Activated T-cell treated with anti-CD3 and anti-CD28 coated beads, Interleukin-2, amount 50 U/mL, for 72 hours (primary cell): Measurements from ENCODE around the gene SMYD3. TPM values are rescaled to one million over a fixed set of nuclear protein-coding genes. Genes with fewer than 3 reads are reported as not detected.

Experiments
- ATAC-seq, 2 donors: fragments of 150-1000 bp; cut with Tn5 transposase; replicated peaks in 1 of 2; 2 replicates each; pipeline ENCODE4 v1.10.0; 2021; ENCODE audit warnings: moderate library complexity in 2 of 2, mild to moderate bottlenecking in 1 of 2
- DNase-seq, 2 donors: peaks; one replicate each; pipeline ENCODE4 v3.0.0; 2021 to 2022; ENCODE audit warnings: mixed read lengths in 1 of 2
- H3K27ac Mint-ChIP-seq: one replicate; pipeline ENCODE4 v1.8.0; 2022; ENCODE audit warnings: mild to moderate bottlenecking, moderate library complexity, mixed read lengths
- H3K27me3 Mint-ChIP-seq: one replicate; pipeline ENCODE4 v1.8.0; 2022; ENCODE audit warnings: low read depth, mixed read lengths
- H3K36me3 Mint-ChIP-seq, 2 donors: one replicate each; pipeline ENCODE4 v1.8.0; 2022; ENCODE audit warnings: mixed read lengths in 2 of 2, mild to moderate bottlenecking in 1 of 2; ENCODE audit not compliant: insufficient read depth in 2 of 2
- H3K4me1 Mint-ChIP-seq: one replicate; pipeline ENCODE4 v1.8.0; 2022; ENCODE audit warnings: low read depth, mixed read lengths
- H3K4me3 Mint-ChIP-seq, 2 donors: one replicate each; pipeline ENCODE4 v1.8.0; 2022; ENCODE audit warnings: mild to moderate bottlenecking in 2 of 2, mixed read lengths in 2 of 2, moderate library complexity in 2 of 2
- H3K9me3 Mint-ChIP-seq, 2 donors: one replicate each; pipeline ENCODE4 v1.8.0; 2022; ENCODE audit warnings: mixed read lengths in 2 of 2
- total RNA-seq, 2 donors: library from RNA; stranded (reverse); gene quantifications; one replicate each; pipeline ENCODE4 v1.2.3, GENCODE V29; 2022

Gene SMYD3
- total RNA-seq, 2 donors from 2014 or later, result 19.1 to 21.0 TPM

DNA sequence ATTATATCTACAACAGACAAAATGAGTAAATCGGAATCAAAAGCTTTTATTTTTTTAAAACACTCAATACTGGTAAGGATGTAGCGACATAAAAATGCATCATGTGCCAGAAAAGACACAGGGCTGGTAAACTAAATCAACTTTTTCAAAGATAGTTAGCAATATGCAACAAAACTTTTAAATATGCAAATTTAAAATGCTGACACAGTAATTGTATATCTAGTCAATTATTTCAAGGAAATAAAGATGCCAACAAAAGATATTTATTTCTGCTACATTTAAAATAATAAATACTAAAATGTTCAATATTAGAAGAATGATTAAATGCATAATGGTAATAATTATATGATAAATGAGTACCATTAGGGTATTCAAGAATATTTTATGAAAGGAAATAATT is 295.1 kb downstream of the SMYD3 start:
- no peaks in the 10 kb centered on the region for H3K4me1 Mint-ChIP-seq
- peaks cover 0 to 2% of the 10 kb centered on the region in 2 donors for H3K36me3 Mint-ChIP-seq
- no peak overlapping the region for H3K4me3 Mint-ChIP-seq
- H3K27me3 Mint-ChIP-seq, result no peaks in the 10 kb centered on the region
- no peaks in the 10 kb centered on the region for H3K9me3 Mint-ChIP-seq
- DNase-seq, result no peak
- no peak overlapping the region for H3K27ac Mint-ChIP-seq
- no peak for ATAC-seq

DNA sequence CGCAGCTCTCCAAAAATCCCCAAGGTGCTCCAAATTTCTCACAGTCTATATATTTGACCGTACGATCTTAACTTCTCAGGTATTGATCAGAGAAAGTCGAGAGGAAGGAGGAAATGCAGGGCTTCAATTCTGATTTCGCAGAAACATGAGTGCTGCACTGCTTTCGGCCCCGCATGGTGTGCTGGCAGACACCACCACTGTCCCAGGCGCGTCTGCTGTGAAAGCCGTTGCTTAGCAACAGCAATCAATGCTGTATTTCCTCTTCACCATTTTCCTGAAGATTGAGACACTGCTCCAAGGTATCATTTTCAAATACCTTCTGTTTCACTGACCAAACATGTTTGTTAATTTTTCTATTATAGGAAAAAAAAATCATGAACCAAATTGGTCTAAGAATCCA is 296.3 kb downstream of the SMYD3 start:
- no peak overlapping the region for H3K27ac Mint-ChIP-seq
- H3K36me3 Mint-ChIP-seq, result peaks cover 0 to 2% of the 10 kb centered on the region in 2 donors
- DNase-seq (no peak), ATAC-seq (no peak)
- H3K4me3 Mint-ChIP-seq, result no peak overlapping the region
- no peaks in the 10 kb centered on the region for H3K4me1 Mint-ChIP-seq
- H3K9me3 Mint-ChIP-seq, result no peaks in the 10 kb centered on the region
- H3K27me3 Mint-ChIP-seq, result no peaks in the 10 kb centered on the region

DNA sequence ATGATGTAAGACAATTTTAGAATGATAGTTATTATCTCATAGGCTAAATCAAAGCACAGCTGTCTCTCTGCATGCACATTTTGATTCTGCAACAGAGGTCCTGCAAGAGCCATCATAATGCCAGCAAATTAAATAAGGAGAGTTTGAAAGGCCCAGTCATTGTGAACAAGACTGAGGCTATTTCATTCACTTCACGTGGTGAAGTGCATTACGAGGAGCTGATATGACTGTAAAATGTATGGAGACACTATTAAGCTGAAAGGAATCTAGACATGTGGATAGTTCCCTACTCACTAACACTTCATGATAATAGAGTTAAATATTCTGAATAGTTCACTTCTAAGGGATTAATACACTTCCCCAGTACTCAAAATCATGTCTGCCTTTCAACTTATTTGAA is 299.0 kb downstream of the SMYD3 start:
- DNase-seq, result no peak
- ATAC-seq, result no peak
- no peak overlapping the region for H3K4me3 Mint-ChIP-seq
- no peaks in the 10 kb centered on the region for H3K36me3 Mint-ChIP-seq
- no peak overlapping the region for H3K27ac Mint-ChIP-seq
- no peaks in the 10 kb centered on the region for H3K27me3 Mint-ChIP-seq
- no peaks in the 10 kb centered on the region for H3K9me3 Mint-ChIP-seq
- H3K4me1 Mint-ChIP-seq, result no peaks in the 10 kb centered on the region

DNA sequence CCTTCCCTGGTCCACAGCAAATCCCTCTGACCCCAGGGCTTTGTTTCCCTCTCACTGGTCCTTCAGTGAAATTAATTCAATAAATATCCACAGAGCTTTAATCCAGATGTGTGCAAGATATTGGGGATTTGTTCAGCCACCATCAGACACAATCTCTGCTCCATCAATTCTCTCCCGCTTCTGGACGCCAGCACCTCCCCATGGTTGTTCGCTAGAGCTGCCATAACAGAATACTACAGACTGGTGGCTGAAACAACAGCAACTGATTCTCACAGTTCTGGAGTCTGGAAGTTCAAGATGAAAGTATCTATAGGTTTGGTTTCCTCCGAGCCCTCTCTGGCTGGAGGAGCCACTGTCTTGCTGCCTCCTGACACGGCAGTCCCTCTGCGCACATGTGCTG is 303.9 kb downstream of the SMYD3 start:
- no peak overlapping the region for H3K27ac Mint-ChIP-seq
- H3K27me3 Mint-ChIP-seq, result no peaks in the 10 kb centered on the region
- DNase-seq, result no peak
- no peaks in the 10 kb centered on the region for H3K4me1 Mint-ChIP-seq
- no peaks in the 10 kb centered on the region for H3K36me3 Mint-ChIP-seq
- ATAC-seq, result no peak
- H3K4me3 Mint-ChIP-seq, result no peak overlapping the region
- no peaks in the 10 kb centered on the region for H3K9me3 Mint-ChIP-seq

DNA sequence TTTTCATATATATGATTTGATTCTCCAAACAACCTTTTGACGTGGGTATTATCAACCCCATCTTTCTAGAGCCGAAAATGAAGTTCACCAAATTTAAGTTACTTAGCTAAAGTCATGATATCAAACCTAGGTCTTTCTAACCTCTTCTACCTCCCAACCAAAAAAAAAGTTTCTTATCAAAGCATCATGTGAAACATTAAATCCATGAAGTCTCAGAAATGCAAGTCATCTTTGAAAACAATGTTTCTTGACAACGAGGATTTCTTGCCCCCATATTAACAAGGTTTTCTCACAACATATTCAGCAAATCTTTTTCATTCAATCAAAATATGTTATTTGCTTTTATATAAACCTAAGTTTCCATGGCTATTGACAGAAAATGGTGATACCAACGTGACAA is 306.3 kb downstream of the SMYD3 start:
- no peak for DNase-seq
- no peak overlapping the region for H3K4me3 Mint-ChIP-seq
- H3K27ac Mint-ChIP-seq, result no peak overlapping the region
- ATAC-seq, result no peak
- H3K27me3 Mint-ChIP-seq, result no peaks in the 10 kb centered on the region
- no peaks in the 10 kb centered on the region for H3K36me3 Mint-ChIP-seq
- H3K9me3 Mint-ChIP-seq, result no peaks in the 10 kb centered on the region
- no peaks in the 10 kb centered on the region for H3K4me1 Mint-ChIP-seq

DNA sequence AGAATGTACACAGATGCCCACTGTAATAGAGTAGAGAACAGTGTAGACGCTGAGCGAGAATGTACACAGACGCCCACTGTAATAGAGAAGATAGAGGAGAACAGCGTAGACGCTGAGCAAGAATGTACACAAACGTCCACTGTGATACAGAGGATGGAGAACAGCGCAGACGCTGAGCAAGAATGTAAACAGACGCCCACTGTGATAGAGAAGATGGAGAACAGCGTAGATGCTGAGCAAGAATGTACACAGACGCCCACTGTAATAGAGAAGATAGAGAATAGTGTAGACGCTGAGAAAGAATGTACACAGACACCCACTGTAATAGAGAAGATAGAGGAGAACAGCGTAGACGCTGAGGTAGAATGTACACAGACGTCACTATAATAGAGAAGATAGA is 306.9 kb downstream of the SMYD3 start:
- Mint-ChIP-seq H3K4me3 (no peak overlapping the region), H3K27me3 (no peaks in the 10 kb centered on the region), H3K36me3 (no peaks in the 10 kb centered on the region), H3K4me1 (no peaks in the 10 kb centered on the region), H3K27ac (no peak overlapping the region), H3K9me3 (no peaks in the 10 kb centered on the region)
- DNase-seq (no peak), ATAC-seq (no peak)

DNA sequence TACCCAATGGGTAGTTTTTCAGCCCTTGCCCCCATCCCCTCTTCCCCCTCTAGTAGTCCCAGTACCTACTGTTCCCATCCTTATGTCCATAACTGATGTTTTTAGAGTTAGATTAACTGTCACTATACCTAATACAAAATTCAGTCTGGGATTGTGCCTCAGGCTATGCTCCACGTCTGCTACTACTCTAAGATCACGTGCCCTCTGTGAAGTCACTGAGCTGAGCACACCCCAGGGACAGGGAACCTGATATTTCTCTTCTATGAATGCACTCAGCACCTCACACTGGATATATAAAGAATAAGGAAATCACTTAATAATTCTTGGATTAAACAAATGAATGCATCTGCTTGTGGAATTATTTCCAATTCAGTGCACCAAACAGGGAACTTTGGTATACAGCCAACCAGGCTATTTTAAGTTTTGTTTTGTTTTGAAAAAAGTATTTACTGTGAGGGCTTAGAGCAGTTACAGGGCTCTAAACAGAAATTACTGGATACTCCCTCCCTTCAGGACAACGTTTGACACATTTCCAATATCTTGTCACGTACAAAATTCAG is 307.9 kb downstream of the SMYD3 start:
- H3K4me1 Mint-ChIP-seq, result no peaks in the 10 kb centered on the region
- H3K27ac Mint-ChIP-seq, result no peak overlapping the region
- no peak for ATAC-seq
- no peaks in the 10 kb centered on the region for H3K36me3 Mint-ChIP-seq
- no peaks in the 10 kb centered on the region for H3K9me3 Mint-ChIP-seq
- no peak for DNase-seq
- H3K27me3 Mint-ChIP-seq, result no peaks in the 10 kb centered on the region
- no peak overlapping the region for H3K4me3 Mint-ChIP-seq

DNA sequence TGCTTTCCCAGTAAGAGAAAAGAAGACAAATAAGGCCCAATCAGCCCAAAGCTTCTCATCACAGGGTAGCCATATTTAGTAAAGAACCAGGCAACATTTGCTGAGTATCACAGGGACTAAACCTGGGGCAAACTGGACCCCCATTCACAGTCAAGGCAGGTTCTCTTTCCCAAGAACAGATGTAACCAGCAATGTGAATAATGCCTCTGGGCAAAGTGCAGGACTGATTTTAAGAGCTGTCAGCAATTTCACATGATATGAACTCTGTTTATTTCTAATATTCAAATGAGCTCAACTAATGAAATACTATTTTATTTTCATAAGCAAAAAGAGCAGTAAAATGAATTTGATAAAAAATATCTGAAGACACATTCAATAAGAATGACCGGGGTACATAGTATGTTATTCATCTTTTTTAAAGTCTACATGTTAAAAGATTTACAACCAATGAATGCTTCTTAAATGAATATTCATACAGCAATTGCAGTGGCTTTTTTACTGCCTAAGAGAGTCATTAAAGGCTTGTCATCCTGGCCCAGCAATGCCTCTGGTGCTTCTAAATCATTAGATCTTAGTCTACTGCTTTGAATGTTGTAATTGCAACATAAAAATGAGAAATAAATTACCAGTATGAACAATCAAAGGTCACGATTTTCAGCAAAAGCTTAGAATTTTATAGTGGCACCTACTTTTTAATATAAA is 308.8 kb downstream of the SMYD3 start:
- no peak for DNase-seq
- ATAC-seq, result no peak
- no peaks in the 10 kb centered on the region for H3K27me3 Mint-ChIP-seq
- H3K4me3 Mint-ChIP-seq, result no peak overlapping the region
- H3K4me1 Mint-ChIP-seq, result no peaks in the 10 kb centered on the region
- H3K27ac Mint-ChIP-seq, result no peak overlapping the region
- H3K9me3 Mint-ChIP-seq, result peaks cover 0 to 1% of the 10 kb centered on the region in 2 donors
- no peaks in the 10 kb centered on the region for H3K36me3 Mint-ChIP-seq

DNA sequence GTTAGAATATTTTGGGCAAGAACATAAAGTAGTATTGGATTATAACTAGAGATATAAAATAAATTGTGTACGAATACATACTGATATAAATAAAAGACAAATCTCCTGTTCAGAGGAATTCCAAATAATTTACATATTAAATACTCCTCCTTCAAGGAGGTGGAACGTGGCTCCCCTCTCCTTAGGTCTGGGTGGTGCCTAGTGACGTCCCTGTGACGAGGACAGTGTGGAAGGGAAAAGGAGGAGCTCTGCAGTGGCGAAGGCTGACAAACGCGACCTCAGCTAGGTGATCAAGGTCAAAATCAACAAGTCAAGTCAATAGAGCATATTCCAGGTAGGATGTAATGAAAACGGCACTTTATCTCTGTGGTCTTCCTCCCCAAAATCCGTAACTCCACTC is 310.0 kb downstream of the SMYD3 start:
- Mint-ChIP-seq H3K4me3 (no peak overlapping the region), H3K4me1 (no peaks in the 10 kb centered on the region), H3K9me3 (peaks cover 0 to 1% of the 10 kb centered on the region in 2 donors), H3K27ac (no peak overlapping the region), H3K36me3 (no peaks in the 10 kb centered on the region), H3K27me3 (no peaks in the 10 kb centered on the region)
- DNase-seq (no peak), ATAC-seq (no peak)

DNA sequence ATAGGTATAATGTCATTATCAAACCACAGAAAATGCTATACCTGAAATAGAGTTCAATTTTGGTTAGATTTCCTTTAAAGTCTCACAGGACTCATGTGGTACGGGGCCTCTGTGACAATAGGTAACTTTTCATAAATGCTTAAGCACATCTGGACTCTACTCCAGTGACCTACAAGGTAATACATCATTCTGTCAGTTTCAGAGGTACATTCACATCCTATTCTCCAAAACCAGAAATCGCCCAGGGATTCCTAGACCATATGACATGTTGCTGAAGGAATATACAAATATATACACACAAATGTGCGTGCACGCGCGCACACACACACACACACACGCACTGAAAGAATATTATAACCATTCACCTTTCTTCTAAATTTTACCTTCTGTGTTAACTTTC is 311.8 kb downstream of the SMYD3 start:
- DNase-seq, result no peak
- no peak overlapping the region for H3K27ac Mint-ChIP-seq
- no peaks in the 10 kb centered on the region for H3K4me1 Mint-ChIP-seq
- H3K27me3 Mint-ChIP-seq, result no peaks in the 10 kb centered on the region
- H3K36me3 Mint-ChIP-seq, result no peaks in the 10 kb centered on the region
- ATAC-seq, result no peak
- peaks cover 0 to 1% of the 10 kb centered on the region in 2 donors for H3K9me3 Mint-ChIP-seq
- H3K4me3 Mint-ChIP-seq, result no peak overlapping the region

DNA sequence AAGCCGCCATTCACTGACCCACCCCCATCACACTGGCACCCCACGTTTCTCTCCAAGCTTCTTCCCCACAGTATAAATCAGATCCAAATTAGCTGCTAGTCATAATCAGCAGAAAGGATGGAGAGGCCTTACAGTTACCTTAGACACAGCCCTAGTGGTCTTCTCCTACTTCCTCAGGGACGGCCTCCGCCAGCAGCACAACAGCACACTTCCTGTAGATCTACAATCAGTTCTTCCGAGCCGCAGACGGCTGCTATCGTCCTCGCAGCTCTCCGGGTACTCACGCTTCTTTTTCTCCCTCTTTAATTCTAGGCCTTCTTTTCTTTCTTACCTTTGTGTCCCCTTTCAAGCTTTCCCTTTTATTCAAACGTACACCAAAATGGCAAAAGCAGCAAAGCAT is 313.5 kb downstream of the SMYD3 start:
- no peaks in the 10 kb centered on the region for H3K4me1 Mint-ChIP-seq

DNA sequence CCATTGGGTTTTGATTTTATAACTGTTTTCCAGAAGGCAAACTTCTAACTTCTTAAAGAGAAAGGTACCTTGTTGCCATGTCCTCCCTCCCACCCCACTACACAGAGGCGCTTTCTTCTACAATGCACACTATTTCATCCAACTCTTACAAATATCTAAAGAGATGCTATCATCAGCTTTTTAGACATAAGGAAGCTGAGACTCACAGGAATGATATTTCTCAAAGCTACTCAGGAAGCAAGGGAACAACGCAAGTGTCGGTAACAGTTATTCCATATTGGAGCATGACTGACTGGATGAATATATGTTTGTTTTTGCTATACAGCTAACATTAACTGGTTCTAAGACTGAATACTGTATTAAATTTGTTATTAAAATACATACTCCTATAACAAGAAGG is 318.0 kb downstream of the SMYD3 start:
- Mint-ChIP-seq H3K27me3 (no peaks in the 10 kb centered on the region), H3K36me3 (no peaks in the 10 kb centered on the region), H3K4me1 (no peaks in the 10 kb centered on the region), H3K4me3 (no peak overlapping the region), H3K27ac (no peak overlapping the region), H3K9me3 (peaks cover 0 to 1% of the 10 kb centered on the region in 2 donors)
- ATAC-seq, result no peak
- DNase-seq, result no peak

More for the DNA sequence above, 313.5 kb downstream of the SMYD3 start:
- Mint-ChIP-seq H3K4me3 (no peak overlapping the region), H3K36me3 (no peaks in the 10 kb centered on the region), H3K27ac (no peak overlapping the region), H3K27me3 (no peaks in the 10 kb centered on the region), H3K9me3 (peaks cover 0 to 1% of the 10 kb centered on the region in 2 donors)
- DNase-seq, result no peak
- ATAC-seq, result no peak

DNA sequence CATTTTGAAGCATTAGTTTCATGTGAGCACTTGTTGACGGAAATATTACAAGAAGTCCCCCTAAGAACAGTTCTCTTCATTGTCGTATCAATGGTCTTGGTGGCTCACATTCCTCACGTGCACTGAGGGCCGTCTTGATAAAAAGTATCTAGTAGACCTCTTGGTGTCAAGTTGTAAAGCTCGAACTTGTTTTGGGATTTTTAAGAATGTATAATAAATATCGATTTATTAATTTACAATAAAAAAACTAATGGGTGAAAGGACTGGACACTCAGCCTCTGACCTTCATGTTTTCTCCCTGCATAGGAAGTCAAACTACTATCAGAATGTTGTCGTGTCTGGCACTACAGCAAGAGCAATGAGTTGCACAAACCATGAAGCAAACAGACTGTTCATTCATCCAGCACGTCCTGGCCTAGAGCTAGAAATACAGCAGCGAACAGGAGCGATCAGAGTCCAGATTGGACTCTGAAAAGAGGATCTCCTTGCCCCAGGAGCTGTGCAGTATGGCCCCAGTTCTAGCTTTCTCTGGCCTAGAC is 319.2 kb downstream of the SMYD3 start:
- DNase-seq, result no peak
- no peak overlapping the region for H3K4me3 Mint-ChIP-seq
- H3K36me3 Mint-ChIP-seq, result no peaks in the 10 kb centered on the region
- no peaks in the 10 kb centered on the region for H3K9me3 Mint-ChIP-seq
- H3K27me3 Mint-ChIP-seq, result no peaks in the 10 kb centered on the region
- no peak overlapping the region for H3K27ac Mint-ChIP-seq
- H3K4me1 Mint-ChIP-seq, result no peaks in the 10 kb centered on the region
- ATAC-seq, result no peak

DNA sequence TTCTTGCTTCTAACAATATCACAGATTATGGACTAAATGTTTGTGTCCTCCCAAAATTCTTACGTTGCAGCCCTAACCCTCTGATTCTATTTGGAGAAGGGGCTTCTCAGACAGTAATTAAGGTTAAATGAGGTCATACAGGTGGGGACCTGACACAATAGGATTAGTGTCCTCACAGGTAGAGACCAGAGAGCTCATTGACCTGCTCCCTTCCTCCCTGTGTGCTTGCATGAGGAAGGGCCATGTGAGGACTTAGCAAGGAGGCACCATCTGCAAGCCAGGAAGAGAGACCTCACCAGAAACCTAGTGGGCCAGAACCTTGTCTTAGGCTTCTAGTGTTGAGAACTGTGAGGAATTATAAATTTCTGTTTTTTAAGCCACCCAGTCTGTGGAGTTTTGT is 322.6 kb downstream of the SMYD3 start:
- no peaks in the 10 kb centered on the region for H3K36me3 Mint-ChIP-seq
- ATAC-seq, result no peak
- no peaks in the 10 kb centered on the region for H3K4me1 Mint-ChIP-seq
- H3K27me3 Mint-ChIP-seq, result no peaks in the 10 kb centered on the region
- no peak overlapping the region for H3K4me3 Mint-ChIP-seq
- DNase-seq, result no peak
- no peaks in the 10 kb centered on the region for H3K9me3 Mint-ChIP-seq
- no peak overlapping the region for H3K27ac Mint-ChIP-seq
